CD4-positive, alpha-beta memory T cell (primary cell): ENCODE results near the gene IL1RAP. TPM values are rescaled to one million over a fixed set of nuclear protein-coding genes. Genes with fewer than 3 reads are reported as not detected.

Experiments
- CTCF ChIA-PET: fragments of 350-600 bp; sonication (Branson Sonifier 250); formaldehyde crosslinking; loops from one replicate; lab custom pipeline; 2021; ENCODE audit warnings: inconsistent platforms; ENCODE audit not compliant: partially characterized antibody; lab: Charles Lee
- POLR2A ChIA-PET: fragments of 350-600 bp; sonication (Branson Sonifier 250); formaldehyde crosslinking; loops from one replicate; lab custom pipeline; 2021; ENCODE audit not compliant: partially characterized antibody; lab: Charles Lee
- DNase-seq, 5 donors: peaks; one replicate each; pipeline versions ENCODE4 v3.0.0 to v3.0.0-alpha.2; 2020 to 2022; ENCODE audit warnings: mixed read lengths in 1 of 5
- H3K27ac ChIP-seq: one replicate; pipeline ENCODE4 v1.7.0; 2013; ENCODE audit warnings: low read depth, low read length
- H3K27me3 ChIP-seq: 2 replicates; pipeline ENCODE4 v1.7.0; 2013; ENCODE audit warnings: mild to moderate bottlenecking, low read length, moderate library complexity; ENCODE audit not compliant: insufficient read depth
- H3K36me3 ChIP-seq: 2 replicates; pipeline ENCODE4 v1.7.0; 2013; ENCODE audit warnings: mild to moderate bottlenecking, low read length, moderate library complexity; ENCODE audit not compliant: insufficient read depth
- H3K4me1 ChIP-seq: 2 replicates; pipeline ENCODE4 v1.7.0; 2013; ENCODE audit warnings: mild to moderate bottlenecking, low read length, moderate library complexity; ENCODE audit not compliant: insufficient read depth
- H3K4me3 ChIP-seq, 2 donors: one replicate each; pipeline ENCODE4 v1.7.0; 2013; ENCODE audit warnings: low read length in 2 of 2, mild to moderate bottlenecking in 1 of 2
- H3K9me3 ChIP-seq, 2 donors: one replicate each; pipeline ENCODE4 v1.7.0; 2013; ENCODE audit warnings: low read length in 2 of 2, control low read depth in 1 of 2; ENCODE audit not compliant: control insufficient read depth in 1 of 2
- H3K27ac Mint-ChIP-seq, 7 donors: one replicate each; pipeline ENCODE4 v1.8.0; 2020 to 2021; ENCODE audit warnings: mixed read lengths in 7 of 7, mild to moderate bottlenecking in 6 of 7, inconsistent platforms in 3 of 7, moderate library complexity in 3 of 7
- H3K27me3 Mint-ChIP-seq, 2 donors: one replicate each; pipeline ENCODE4 v1.8.0; 2020 to 2021; ENCODE audit warnings: mixed read lengths in 2 of 2
- H3K36me3 Mint-ChIP-seq, 2 donors: one replicate each; pipeline ENCODE4 v1.8.0; 2020 to 2021; ENCODE audit warnings: mixed read lengths in 2 of 2, inconsistent platforms in 1 of 2, mild to moderate bottlenecking in 1 of 2
- H3K4me1 Mint-ChIP-seq, 4 donors: one replicate each; pipeline ENCODE4 v1.8.0; 2020 to 2021; ENCODE audit warnings: mixed read lengths in 4 of 4, mild to moderate bottlenecking in 1 of 4
- H3K4me3 Mint-ChIP-seq, 8 donors: one replicate each; pipeline ENCODE4 v1.8.0; 2020 to 2021; ENCODE audit warnings: mixed read lengths in 8 of 8, mild to moderate bottlenecking in 7 of 8, moderate library complexity in 6 of 8, inconsistent platforms in 3 of 8
- H3K9me3 Mint-ChIP-seq, 8 donors: one replicate each; pipeline ENCODE4 v1.8.0; 2020 to 2021; ENCODE audit warnings: mixed read lengths in 8 of 8, mild to moderate bottlenecking in 5 of 8, inconsistent platforms in 3 of 8, moderate library complexity in 1 of 8
- intact Hi-C: fragments of 100-400 bp; cut with micrococcal nuclease; formaldehyde crosslinking; loops from one replicate; pipeline ENCODE4 v1.15.1; 2023
- polyA plus RNA-seq, 2 donors: library from polyadenylated mRNA; unstranded; fragments of 300-500 nt; fragmentation: Illumina TruSeq; gene quantifications; one replicate each; pipeline ENCODE4 v1.2.3, GENCODE V29; 2021
- total RNA-seq, 2 experiments: library from RNA; stranded (reverse); gene quantifications; one replicate each; pipeline ENCODE4 v1.2.3, GENCODE V29; 2021

Gene IL1RAP
- total and polyA plus RNA-seq, 4 experiments from 2014 or later = 4.1 to 14.6 (median 8.2) TPM

- Histone ChIP-seq H3K4me1 (no peaks in the 10 kb centered on the region), H3K36me3 (no peaks in the 10 kb centered on the region), H3K27me3 (no peaks in the 10 kb centered on the region), H3K27ac (no peak overlapping the region), H3K4me3 (no peak overlapping the region), H3K9me3 (no peaks in the 10 kb centered on the region)
- Mint-ChIP-seq H3K9me3 (no peaks in the 10 kb centered on the region), H3K4me1 (peaks cover 0 to 6% (median 2%) of the 10 kb centered on the region in 4 donors), H3K27me3 (no peaks in the 10 kb centered on the region), H3K36me3 (peaks cover 3 to 33% of the 10 kb centered on the region in 2 donors), H3K27ac (no peak overlapping the region), H3K4me3 (no peak overlapping the region)
- no peak for DNase-seq
- intact Hi-C loops = no loop called here
- ChIA-PET CTCF (interaction anchor here (1.1 kb wide), 1 partner anchor 13 kb away, joined by 3 read pairs; no protein-coding TSS in a partner anchor), POLR2A (no interaction called here)
Measured at GRCh38 chr3:190575437-190576185, 61.7 kb downstream of the IL1RAP start.

GRCh38 chr3:190577225-190577624 lies 63.3 kb downstream of the IL1RAP start:
- no peak for DNase-seq
- Histone ChIP-seq H3K27me3 (no peaks in the 10 kb centered on the region), H3K4me1 (no peaks in the 10 kb centered on the region), H3K9me3 (no peaks in the 10 kb centered on the region), H3K36me3 (no peaks in the 10 kb centered on the region), H3K27ac (no peak overlapping the region), H3K4me3 (no peak overlapping the region)
- H3K4me1 Mint-ChIP-seq = peaks cover 0 to 6% (median under 1%) of the 10 kb centered on the region in 4 donors
- no peak overlapping the region for H3K27ac Mint-ChIP-seq
- intact Hi-C loops = no loop called here
- ChIA-PET CTCF (no interaction called here), POLR2A (no interaction called here)
- H3K9me3 Mint-ChIP-seq = no peaks in the 10 kb centered on the region
- no peak overlapping the region for H3K4me3 Mint-ChIP-seq
- no peaks in the 10 kb centered on the region for H3K27me3 Mint-ChIP-seq
- H3K36me3 Mint-ChIP-seq = peaks cover under 1 to 33% of the 10 kb centered on the region in 2 donors

- no peak overlapping the region for H3K4me3 ChIP-seq
- no peaks in the 10 kb centered on the region for H3K9me3 ChIP-seq
- Mint-ChIP-seq H3K27me3 (no peaks in the 10 kb centered on the region), H3K9me3 (no peaks in the 10 kb centered on the region), H3K27ac (no peak overlapping the region), H3K4me3 (no peak overlapping the region), H3K4me1 (peaks cover 0 to 4% (median under 1%) of the 10 kb centered on the region in 4 donors), H3K36me3 (peaks cover 0 to 30% of the 10 kb centered on the region in 2 donors)
- no peaks in the 10 kb centered on the region for H3K4me1 ChIP-seq
- intact Hi-C loops = no loop called here
- POLR2A ChIA-PET = no interaction called here
- DNase-seq = no peak
- CTCF ChIA-PET = no interaction called here
- H3K27me3 ChIP-seq = no peaks in the 10 kb centered on the region
- no peak overlapping the region for H3K27ac ChIP-seq
- H3K36me3 ChIP-seq = no peaks in the 10 kb centered on the region
Measured at GRCh38 chr3:190579514-190580137, 65.7 kb downstream of the IL1RAP start.

GRCh38 chr3:190580417-190580816 lies 66.5 kb downstream of the IL1RAP start:
- Histone ChIP-seq H3K27ac (no peak overlapping the region), H3K4me1 (peaks cover 1% of the 10 kb centered on the region), H3K27me3 (no peaks in the 10 kb centered on the region), H3K36me3 (no peaks in the 10 kb centered on the region), H3K4me3 (no peak overlapping the region), H3K9me3 (no peaks in the 10 kb centered on the region)
- intact Hi-C loops = no loop called here
- no peak for DNase-seq
- Mint-ChIP-seq H3K4me1 (peaks cover 0 to 3% (median under 1%) of the 10 kb centered on the region in 4 donors), H3K9me3 (no peaks in the 10 kb centered on the region), H3K36me3 (peaks cover 0 to 22% of the 10 kb centered on the region in 2 donors), H3K27me3 (no peaks in the 10 kb centered on the region), H3K27ac (no peak overlapping the region), H3K4me3 (no peak overlapping the region)
- ChIA-PET CTCF (no interaction called here), POLR2A (no interaction called here)

GRCh38 chr3:190581041-190581541 lies 67.2 kb downstream of the IL1RAP start:
- POLR2A ChIA-PET = no interaction called here
- intact Hi-C loops = no loop called here

GRCh38 chr3:190582667-190583066 lies 68.8 kb downstream of the IL1RAP start:
- CTCF ChIA-PET = no interaction called here
- Mint-ChIP-seq H3K36me3 (peaks cover 0 to 9% of the 10 kb centered on the region in 2 donors), H3K27ac (no peak overlapping the region), H3K4me3 (no peak overlapping the region), H3K4me1 (peaks cover 15 to 23% (median 19%) of the 10 kb centered on the region in 4 donors), H3K9me3 (no peaks in the 10 kb centered on the region), H3K27me3 (no peaks in the 10 kb centered on the region)
- Histone ChIP-seq H3K36me3 (no peaks in the 10 kb centered on the region), H3K9me3 (no peaks in the 10 kb centered on the region), H3K27me3 (no peaks in the 10 kb centered on the region), H3K4me3 (no peak overlapping the region), H3K27ac (no peak overlapping the region), H3K4me1 (peaks cover 22% of the 10 kb centered on the region)
- no peak for DNase-seq
- intact Hi-C loops = no loop called here
- POLR2A ChIA-PET = no interaction called here

More at GRCh38 chr3:190581041-190581541, 67.2 kb downstream of the IL1RAP start:
- Histone ChIP-seq H3K36me3 (no peaks in the 10 kb centered on the region), H3K4me1 (peaks cover 8% of the 10 kb centered on the region), H3K27ac (no peak overlapping the region), H3K4me3 (no peak overlapping the region), H3K27me3 (no peaks in the 10 kb centered on the region), H3K9me3 (no peaks in the 10 kb centered on the region)
- Mint-ChIP-seq H3K4me3 (no peak overlapping the region), H3K27ac (no peak overlapping the region), H3K27me3 (no peaks in the 10 kb centered on the region), H3K9me3 (no peaks in the 10 kb centered on the region), H3K4me1 (peaks cover 4 to 10% (median 6%) of the 10 kb centered on the region in 4 donors), H3K36me3 (peaks cover 0 to 17% of the 10 kb centered on the region in 2 donors)
- CTCF ChIA-PET = no interaction called here
- no peak for DNase-seq

GRCh38 chr3:190585805-190586630 lies 72.1 kb downstream of the IL1RAP start:
- H3K27me3 ChIP-seq = no peaks in the 10 kb centered on the region
- ChIA-PET CTCF (no interaction called here), POLR2A (no interaction called here)
- peaks cover 3 to 15% of the 10 kb centered on the region in 2 donors for H3K36me3 Mint-ChIP-seq
- peak overlapping the region; percentile 8 to 58 (median 33) for H3K27ac Mint-ChIP-seq
- H3K4me3 ChIP-seq = no peak overlapping the region
- H3K4me3 Mint-ChIP-seq = peak overlapping the region in 7 of 8 donors; percentile 15 to 68 (median 37)
- H3K9me3 ChIP-seq = no peaks in the 10 kb centered on the region
- no peaks in the 10 kb centered on the region for H3K27me3 Mint-ChIP-seq
- no peak overlapping the region for H3K27ac ChIP-seq
- intact Hi-C loops = no loop called here
- no peaks in the 10 kb centered on the region for H3K9me3 Mint-ChIP-seq
- no peak for DNase-seq
- no peaks in the 10 kb centered on the region for H3K36me3 ChIP-seq
- peaks cover 15 to 23% (median 18%) of the 10 kb centered on the region in 4 donors for H3K4me1 Mint-ChIP-seq
- H3K4me1 ChIP-seq = peaks cover 22% of the 10 kb centered on the region
